HG02852 (cell line): ENCODE results near the gene PHF8.

Experiments used
- ATAC-seq: cut with Tn5 transposase; IDR thresholded peaks from one replicate; pipeline ENCODE4 v1.9.1; 2021; ENCODE audit warnings: mild to moderate bottlenecking, moderate library complexity; ENCODE audit not compliant: unreplicated experiment

The PHF8 gene

DNA sequence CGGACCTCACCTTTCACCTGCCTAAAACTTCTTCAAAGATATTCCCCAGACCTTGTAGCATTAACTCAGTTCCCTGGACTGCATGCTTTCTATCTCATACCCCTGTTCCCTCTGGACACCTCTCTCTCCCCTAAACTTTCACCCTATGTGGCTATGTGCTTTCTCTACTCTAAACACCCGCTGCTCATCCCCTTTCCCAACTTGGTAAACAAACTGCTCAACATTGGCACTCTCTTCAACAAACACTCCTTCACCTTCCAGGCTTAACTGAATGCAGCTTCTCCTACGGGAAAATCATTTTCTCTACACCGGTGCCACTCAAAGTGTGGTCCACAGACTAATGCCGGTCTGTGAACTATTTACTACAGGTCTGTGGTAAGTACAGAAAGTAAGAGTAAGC is 19.9 kb downstream of the PHF8 start:
- no peak for ATAC-seq

DNA sequence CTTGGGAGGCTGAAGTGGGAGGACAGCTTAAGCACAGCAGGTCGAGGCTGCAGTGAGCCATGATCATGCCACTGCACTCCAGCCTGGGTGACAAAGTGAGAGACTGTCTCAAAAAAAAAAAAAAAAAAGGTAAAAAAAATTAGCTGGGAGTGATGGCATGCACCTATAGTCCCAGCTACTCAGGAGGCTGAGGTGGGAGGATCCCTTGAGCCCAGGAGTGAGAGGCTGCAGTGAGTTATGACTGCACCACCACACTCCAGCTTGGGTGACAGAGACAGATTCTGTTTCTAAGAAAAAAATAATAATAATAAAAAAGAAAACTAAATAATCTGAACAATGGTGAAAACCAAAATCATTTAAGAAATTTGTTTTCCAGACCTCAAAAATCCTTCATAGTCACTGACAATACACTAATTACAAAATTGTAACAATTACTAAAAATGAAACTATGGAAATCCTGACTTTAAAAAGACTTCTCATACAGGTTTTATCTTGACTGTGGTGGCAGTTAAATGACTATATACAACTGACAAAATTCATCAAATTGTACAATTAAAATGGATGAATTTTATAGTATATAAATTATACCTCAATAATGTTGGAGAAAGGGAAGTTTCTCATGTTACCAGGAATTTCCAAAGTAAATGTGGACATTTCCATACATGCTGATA is 31.3 kb downstream of the PHF8 start:
- ATAC-seq, result no peak

DNA sequence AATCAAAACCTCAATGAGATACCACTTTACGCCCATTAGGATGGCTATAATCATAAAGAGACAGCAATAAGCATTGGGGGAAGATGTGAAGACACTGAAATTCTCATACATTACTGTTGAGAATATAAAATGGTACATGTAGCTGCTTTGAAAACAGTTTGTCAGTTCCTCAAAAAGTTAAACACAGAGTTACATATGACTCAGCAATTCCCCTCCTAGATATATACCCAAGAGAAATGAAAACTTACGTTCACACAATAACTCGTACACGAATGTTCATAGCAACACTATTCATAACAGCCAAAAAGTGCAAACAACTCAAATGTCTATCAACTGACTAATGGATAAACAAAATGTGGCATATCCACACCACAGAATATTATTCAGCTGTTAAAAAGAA is 36.6 kb downstream of the PHF8 start:
- ATAC-seq, result no peak

DNA sequence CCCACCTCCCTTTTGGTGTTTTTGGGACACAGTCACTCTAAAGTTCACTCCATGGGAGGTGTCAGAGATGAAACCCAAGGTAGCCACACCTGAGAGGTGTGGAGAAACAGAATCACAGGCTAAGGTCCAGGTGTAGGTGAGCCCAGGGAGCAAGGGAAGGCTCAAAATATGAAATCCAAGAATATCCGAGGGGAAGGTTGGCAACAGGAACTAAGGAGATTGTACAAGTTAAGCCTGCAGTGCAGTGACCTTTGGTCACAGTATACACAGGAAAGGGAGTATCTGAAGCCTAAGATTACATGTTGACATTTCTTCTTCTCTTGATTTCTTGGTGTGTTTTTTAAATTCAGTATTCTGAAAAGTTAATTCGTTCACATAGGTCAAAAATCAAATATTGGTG is 46.5 kb downstream of the PHF8 start:
- ATAC-seq, result no peak

DNA sequence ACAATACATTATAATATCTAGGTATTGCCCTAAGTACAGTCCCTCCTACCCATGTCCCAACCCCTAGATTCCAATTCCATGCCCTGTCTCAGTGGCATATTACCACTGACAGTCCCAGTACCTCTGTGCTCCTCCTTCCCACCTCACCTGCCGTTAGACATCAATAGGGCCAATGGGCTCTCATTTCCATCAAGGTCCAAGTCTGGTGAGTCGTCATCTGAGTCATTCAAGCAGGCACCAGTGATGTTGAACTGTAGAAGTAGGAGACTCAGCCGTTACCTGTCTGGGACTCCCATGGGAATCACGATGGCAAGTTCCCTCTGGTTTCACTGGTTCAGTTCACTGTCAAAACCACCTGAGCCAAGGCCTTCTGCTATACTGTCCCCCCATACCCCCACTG is 51.7 kb downstream of the PHF8 start:
- ATAC-seq, result no peak

DNA sequence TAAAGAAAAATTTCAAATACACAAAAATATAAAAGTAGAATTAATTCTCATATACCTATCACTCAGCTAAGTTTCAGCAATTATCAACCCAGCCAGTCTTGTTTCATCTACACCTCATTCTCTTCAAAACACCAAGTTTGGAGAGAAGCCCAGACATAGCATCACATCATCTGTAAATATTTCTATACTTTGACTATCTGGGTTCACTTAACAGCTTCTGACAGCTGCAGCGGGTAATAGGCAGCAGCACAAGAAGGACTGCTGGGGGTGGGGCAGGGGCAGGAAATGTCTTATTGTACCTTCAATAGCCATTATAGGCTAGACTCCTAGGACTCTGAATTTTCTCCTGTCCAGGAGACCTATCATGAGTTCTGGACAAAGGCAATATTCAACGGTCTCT is 54.1 kb downstream of the PHF8 start:
- ATAC-seq, result no peak

DNA sequence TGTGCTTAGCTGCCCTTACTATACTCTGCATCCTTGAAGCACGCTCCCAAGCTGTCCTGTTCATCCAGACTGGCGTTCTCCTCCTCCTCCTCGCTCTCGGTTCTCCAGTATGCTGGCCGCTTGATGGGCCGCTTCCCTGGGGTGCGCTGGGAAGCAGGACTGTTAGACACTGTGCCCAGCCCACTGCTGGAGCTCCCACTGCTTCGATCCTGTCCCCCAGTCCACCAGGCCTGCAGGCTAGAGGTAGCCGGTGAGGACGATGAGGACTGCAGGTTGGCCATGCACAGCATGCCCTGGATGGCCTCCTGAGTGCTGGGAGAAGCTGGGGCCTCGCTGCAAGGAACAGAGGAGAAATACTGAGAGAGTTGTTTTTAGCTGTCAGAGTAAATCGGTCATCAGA is 59.4 kb downstream of the PHF8 start:
- ATAC-seq, result no peak

DNA sequence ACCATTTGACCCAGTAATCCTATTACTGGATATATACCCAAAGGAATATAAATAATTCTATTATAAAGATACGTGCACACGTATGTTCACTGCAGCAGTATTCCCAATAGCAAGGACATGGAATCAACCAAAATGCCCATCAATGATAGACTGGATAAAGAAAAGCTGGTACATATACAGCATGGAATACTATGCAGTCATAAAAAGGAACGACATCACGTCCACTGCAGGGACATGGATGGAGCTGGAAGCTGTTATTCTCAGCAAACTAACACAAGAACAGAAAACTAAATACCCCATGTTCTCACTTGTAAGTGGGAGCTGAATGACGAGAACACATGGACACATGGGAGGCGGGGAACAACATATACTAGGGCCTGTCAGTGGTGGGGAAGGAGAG is 69.7 kb downstream of the PHF8 start:
- ATAC-seq, result no peak

DNA sequence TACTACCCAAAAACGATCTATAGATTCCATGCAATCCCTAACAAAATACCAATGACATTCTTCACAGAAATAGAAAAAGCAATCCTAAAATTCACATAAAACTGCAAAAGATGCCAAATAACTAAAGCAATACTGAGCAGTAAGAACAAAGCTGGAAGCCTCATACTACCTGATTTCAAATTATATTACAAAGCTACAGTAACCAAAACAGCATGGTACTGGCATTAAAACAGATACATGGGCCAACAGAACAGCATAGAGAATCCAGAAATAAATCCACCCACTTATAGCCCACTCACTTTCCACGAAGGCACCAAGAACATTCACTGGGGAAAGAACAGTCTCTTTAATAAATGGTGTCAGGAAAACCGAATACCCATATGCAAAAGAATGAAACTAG is 74.7 kb downstream of the PHF8 start:
- no peak for ATAC-seq

DNA sequence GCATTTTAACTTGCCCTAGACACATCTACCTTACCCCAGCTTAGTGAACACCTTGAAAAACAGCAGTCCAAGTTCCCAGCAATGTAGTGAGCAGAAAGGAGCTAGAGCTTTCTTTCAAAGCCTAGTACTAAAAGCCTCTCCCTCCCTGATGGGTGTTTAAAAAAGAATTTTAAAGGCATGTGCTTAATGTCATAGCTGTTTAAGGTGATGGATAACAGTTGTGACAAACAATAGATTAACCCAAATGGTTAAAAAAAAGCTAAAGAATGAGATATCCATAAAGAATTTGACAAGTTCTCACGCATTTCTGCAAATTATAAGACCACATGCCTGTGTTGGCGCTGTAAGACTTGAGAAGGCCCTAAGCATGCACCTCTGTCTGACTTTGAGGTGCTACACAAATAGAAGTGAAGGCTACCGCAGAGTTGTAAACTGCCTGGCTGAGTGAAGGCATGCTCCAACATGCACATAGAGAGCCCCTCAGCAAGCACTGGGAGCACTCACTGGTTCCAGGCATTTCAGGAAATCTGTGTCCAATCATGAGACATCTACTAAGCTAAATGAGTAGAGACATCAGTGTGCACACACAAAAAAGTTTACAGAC is 94.0 kb downstream of the PHF8 start:
- ATAC-seq, result no peak

DNA sequence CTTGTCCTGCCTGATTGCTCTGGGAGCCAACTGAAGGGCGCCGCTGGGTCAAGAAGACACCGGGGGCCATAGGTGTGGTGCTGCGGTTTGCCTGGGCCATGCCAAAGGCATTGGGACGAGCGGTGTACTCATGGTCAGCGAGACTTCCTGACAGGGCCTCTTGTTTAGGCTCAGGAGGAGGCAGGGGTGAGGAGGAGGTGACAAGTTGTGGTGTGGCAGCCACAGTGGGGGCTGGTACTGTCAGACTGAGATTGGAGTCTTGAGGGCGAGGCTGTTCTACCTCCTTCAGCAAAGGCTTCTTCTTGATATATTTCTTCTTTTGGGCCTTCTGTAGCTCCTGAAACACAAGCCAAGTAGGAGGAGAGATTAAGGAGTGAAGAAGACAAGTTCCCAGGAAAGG is 104.1 kb downstream of the PHF8 start:
- no peak for ATAC-seq

DNA sequence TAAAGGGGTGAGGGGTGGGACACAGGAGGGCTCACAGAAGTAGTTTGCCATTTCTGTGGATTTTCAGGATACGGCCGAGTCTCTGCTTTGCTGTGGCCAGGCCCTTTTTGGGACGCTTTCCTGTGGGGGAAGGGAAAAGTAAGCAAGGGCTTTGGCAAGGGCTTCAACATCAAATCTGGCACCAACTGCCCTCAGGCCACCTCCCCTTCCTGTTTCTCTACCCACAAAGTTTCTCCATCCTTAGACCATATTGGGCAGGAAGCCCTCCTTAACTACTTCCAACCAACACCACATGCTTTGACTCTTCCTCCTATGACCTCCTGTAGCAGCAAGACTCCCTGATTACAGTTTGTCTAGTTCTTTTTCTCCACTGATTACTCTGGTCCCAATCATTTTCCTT is 105.1 kb downstream of the PHF8 start:
- no peak for ATAC-seq

DNA sequence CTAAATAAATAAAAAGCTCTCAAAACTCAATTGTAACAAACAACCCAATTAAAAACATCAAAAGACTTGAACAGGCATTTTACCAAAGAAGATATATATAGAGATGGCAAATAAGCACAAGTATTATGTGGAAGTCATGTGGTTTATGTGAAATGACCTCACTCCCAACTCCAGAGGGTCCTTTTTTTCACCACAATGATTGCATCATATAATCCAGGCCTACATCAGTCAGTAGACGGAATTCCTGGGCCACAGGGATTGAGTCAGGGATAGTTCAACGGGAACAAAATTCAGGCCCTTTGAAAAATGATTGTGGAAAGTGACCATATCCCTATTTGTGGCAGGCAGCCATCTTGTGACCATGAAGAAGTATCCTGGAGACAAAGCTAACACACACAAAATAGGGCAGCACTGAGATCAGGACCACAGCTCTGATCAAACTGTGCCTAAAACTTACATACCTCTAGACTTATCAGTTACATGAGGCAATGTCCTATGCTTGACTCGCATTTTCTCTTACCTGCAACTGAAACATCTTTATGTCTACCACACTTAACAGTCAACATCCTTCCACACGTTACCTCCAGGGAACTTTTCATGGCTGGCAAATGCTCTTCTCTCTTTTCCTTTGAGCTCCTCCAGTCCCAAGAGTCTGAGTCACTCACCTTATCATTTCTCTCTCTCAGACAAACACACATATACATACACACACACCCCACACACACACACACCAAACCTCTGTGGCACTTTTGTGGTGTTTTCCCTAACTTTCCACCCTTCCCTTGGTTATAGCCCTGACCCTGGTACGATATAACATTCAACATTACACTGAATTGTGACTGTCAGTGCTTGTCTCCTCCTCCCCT is 113.5 kb downstream of the PHF8 start:
- no peak for ATAC-seq

DNA sequence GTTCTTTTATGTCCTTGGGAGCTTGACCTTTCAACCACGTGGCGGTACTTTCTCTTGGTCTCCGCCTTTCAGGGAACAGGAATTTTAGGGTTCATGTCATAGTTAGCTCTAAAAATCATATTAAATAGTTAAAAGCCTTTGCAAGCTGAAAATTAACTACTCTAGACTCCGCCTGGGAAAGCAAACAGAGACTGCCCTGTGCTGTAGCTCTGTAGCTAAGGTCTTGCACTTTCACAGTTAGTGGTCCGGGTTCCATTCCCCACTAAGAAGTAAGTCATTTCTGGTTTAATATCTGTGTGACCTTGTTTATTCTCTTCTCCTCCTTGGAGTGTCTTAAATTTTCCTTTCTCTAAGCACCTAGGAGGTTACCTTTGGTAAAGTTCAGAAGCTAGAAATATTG is 118.2 kb downstream of the PHF8 start:
- ATAC-seq, result no peak

DNA sequence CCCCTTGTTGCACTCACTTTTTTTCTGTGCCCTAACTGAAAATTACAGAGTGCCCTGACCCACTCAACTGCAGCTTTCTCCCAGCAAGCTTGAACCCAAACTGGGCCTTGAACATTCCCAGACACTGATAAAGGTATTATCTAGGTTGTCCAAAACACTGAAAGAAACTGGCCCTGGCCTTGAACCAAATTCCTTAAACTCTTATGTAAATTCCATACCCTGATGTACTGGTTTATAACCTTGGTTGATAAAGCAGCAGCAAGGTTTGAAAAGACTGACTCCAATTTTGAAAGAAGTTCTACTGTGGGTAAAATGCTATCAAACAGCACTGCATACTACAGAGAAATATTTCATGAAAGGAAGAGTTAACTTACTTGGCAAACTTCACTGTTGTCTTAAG is 125.6 kb downstream of the PHF8 start:
- no peak for ATAC-seq

DNA sequence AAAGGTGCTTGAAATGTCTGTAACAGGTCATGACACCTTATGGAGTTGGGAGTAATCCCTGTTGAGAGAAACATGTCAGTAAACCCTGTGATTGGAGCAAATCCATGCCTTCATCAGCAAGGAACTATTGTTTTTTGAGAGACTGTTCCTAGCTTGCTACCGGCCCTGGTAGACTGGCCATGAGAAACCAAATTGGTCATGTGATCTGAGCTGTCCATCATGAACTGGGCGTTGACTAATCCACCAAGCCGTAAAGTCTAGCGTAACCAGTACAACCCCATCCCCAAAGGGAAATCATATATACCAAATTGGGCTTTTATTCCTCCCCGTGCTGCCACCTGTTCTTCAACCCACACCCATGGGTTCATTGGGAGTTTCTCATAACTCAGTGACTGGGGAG is 143.7 kb downstream of the PHF8 start:
- no peak for ATAC-seq

DNA sequence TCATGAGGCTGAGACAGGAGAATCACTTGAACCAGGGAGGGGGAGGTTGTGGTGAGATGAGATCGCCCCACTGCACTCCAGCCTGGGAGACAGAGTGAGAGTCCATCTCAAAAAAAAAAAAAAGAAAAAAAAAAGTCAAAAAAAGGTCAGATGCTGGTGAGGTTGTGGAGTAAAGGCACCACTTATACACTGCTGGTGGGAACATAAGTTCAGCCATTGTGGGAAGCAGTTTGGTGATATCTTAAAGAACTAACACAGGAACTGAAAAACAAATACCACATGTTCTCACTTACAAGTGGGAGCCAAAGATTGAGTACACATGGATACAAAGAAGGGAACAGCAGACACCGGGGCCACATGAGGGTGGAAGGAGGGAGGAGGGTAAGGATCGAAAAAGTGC is 149.0 kb downstream of the PHF8 start:
- ATAC-seq, result no peak
